Measurements from ENCODE around the gene KDM4C.

KDM4C gene

DNA sequence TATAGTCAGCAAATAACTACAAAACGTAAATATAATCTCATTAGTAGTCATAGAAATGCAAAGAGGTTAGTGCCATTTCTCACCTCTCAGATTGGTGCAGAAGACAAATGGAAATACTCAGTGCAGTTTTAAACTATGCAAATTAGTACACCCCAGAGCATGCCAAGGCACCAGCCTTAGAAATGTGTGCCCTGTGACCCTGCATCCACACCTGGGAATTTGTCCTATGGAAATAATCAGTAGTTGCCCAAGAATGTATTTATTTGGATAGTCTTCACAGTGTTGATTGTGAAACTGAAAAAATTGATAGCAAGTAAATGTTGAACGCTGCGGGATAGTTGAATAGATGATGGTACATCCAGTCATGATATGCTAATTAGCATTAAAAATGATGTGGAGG is 152.7 kb downstream of the KDM4C start:
- H3K4me3 ChIP-seq (ENCODE audit: low read depth, low read length): no peak overlapping the region
- TF ChIP-seq, protein P1, sequence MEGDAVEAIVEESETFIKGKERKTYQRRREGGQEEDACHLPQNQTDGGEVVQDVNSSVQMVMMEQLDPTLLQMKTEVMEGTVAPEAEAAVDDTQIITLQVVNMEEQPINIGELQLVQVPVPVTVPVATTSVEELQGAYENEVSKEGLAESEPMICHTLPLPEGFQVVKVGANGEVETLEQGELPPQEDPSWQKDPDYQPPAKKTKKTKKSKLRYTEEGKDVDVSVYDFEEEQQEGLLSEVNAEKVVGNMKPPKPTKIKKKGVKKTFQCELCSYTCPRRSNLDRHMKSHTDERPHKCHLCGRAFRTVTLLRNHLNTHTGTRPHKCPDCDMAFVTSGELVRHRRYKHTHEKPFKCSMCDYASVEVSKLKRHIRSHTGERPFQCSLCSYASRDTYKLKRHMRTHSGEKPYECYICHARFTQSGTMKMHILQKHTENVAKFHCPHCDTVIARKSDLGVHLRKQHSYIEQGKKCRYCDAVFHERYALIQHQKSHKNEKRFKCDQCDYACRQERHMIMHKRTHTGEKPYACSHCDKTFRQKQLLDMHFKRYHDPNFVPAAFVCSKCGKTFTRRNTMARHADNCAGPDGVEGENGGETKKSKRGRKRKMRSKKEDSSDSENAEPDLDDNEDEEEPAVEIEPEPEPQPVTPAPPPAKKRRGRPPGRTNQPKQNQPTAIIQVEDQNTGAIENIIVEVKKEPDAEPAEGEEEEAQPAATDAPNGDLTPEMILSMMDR (IDR thresholded peaks at IDR 0.05; ENCODE audit: borderline replicate concordance, insufficient read depth, low read depth, low read length): no peak

DNA sequence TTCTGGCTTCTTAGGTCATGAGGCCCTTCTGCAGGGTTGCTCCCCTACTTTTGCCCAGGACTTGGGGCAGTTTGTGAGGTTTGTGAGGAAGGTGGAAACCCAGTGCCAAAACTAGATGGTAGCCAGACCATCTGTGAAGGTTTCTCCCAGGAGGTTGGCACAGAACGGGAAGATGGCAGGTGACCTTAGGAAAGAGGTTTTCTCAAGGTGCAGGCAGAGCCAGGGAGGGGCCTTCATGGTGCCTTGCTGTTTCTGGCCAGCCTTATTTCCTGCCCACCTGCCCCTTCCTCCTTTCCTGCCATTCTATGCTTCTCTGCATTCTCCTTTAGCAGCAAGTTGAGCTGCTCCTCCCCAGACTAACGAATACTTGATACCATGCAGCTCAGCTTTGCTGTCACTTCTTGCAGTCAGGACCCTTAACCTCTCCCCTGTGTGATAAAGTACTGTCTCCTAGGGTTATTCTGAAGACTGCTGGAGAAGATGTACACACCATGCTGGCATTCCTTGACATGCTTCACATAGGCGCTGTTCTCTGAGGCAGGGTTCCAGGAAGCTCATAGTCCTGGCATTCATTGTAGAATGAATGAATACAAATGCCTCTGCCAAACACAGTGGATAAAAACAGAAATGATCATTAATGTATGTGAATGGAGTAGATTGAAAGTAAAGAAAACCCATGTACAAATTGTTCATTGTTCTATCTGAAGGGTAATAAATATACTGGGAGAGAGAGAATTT is 154.3 kb downstream of the KDM4C start:
- H3K4me3 ChIP-seq (ENCODE audit: low read depth, low read length): no peak overlapping the region
- TF ChIP-seq, protein P1 (IDR thresholded peaks at IDR 0.05; ENCODE audit: borderline replicate concordance, insufficient read depth, low read depth, low read length): no peak

DNA sequence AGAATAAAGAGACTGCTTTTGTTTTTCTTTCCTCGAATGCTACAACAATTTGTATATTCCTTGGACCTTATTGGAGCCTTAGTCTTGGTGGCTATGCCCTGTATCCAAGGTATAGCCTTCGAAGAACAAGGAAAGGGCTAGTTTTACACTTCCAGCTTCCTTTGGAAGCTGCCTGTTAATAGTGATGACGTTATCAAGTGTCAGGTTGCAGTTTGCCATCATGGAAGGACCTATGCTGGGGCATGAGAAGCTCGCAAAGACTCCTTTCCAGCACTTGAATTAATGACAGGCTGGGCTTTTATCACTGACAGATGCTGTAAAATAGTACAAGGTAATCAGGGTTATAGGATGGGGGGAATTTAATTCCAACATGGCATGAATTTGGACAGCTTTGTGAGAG is 157.9 kb downstream of the KDM4C start:
- no peak overlapping the region for H3K4me3 ChIP-seq (ENCODE audit: low read depth, low read length)
- TF ChIP-seq, protein P1 (IDR thresholded peaks at IDR 0.05; ENCODE audit: borderline replicate concordance, insufficient read depth, low read depth, low read length): no peak

DNA sequence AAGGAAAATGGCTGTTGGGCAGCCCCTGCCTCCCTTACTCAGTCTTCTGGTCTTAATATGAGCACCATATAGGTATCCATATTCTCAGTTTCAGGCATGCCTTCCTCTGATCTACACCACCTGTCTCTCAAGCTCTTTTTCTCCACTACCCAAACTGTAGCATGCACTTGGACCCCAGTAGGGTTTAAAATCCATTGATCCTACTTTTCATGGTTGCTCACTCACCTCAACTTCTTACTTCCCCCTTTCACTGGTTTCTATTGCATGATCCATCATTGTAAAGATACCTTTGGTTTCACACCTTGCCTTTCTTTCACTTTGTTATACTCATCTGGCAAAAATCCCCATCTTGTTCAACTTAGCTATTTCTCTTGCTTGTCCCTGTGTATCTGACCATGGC is 159.4 kb downstream of the KDM4C start:
- H3K4me3 ChIP-seq (ENCODE audit: low read depth, low read length): no peak overlapping the region
- TF ChIP-seq, protein P1 (IDR thresholded peaks at IDR 0.05; ENCODE audit: borderline replicate concordance, insufficient read depth, low read depth, low read length): no peak

DNA sequence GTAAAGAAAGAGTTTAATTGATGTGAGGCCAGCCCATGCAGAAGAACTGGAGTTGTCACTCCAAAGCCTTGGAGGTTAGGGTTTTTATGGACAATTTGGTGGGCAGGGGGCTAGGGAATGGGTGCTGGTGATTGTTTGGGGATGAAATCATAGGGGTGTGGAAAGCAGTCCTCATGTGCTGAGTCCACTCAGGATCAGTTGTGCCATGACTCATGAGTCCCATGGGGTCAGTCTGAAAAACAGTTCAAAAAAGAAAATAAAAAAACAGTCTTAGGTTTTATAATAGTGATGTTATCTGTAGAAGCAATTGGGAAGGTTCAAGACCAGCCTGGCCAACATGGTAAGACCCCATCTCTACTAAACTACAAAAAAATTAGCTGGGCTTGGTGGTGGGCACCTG is 162.3 kb downstream of the KDM4C start:
- TF ChIP-seq, protein P1 (IDR thresholded peaks at IDR 0.05; ENCODE audit: borderline replicate concordance, insufficient read depth, low read depth, low read length): no peak
- no peak overlapping the region for H3K4me3 ChIP-seq (ENCODE audit: low read depth, low read length)

DNA sequence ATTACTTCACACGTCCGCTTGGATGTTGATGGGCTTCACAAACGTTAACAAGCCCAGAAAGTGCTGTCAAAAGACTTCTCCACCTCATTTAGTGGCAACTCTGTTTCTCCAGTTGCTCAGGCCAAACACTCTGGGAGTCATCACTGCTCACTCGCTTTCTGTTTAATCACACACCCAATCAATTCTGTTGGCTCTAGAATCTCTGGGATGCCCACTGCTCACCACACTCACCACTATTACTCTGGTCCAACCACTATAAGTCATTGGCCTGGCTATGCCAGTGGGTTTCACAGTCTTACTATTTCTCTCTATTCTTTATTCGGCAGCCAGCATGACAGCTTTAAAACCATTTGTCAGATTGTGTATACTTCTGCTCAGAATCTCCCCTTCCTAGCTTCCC is 163.5 kb downstream of the KDM4C start:
- TF ChIP-seq, protein P1 (IDR thresholded peaks at IDR 0.05; ENCODE audit: borderline replicate concordance, insufficient read depth, low read depth, low read length): no peak
- H3K4me3 ChIP-seq (ENCODE audit: low read depth, low read length): no peak overlapping the region

DNA sequence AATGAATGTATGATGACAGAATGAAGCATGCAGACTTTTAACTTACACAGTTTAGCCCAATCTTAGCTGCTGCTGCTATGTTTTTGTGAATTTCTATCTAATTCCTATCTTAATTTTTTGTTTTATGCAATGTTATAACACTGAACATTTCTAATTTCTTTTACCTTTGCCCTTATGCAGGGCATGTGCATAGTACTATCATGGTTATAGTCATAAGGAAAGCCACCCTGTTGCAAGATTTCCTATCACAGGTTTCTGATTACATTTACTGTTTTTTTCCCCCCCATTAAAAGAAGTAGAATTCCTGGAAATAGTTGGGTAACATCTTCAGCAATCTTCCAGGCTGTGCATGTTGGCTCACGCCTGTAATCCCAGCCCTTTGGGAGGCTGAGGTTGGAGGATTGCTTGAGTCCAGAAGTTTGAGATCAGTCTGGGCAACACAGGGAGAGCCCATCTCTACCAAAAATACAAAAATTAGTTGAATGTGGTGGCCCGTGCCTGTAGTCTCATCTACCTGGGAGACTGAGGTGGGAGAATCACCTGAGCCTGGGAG is 164.4 kb downstream of the KDM4C start:
- no peak overlapping the region for H3K4me3 ChIP-seq (ENCODE audit: low read depth, low read length)
- TF ChIP-seq, protein P1 (IDR thresholded peaks at IDR 0.05; ENCODE audit: borderline replicate concordance, insufficient read depth, low read depth, low read length): no peak
